ENCODE results near the gene SAMD11.

GRCh38 chr1:981491-981954 lies 57.8 kb downstream of the SAMD11 start:
- no peak for TF ChIP-seq CTCF (IDR thresholded peaks at IDR 0.05; ENCODE audit: insufficient read depth, low read length)
- no peak for TF ChIP-seq POLR2AphosphoS5 (IDR thresholded peaks at IDR 0.05; ENCODE audit: low read depth)
